ENCODE measurements around the gene COX6A1.

COX6A1 gene

DNA sequence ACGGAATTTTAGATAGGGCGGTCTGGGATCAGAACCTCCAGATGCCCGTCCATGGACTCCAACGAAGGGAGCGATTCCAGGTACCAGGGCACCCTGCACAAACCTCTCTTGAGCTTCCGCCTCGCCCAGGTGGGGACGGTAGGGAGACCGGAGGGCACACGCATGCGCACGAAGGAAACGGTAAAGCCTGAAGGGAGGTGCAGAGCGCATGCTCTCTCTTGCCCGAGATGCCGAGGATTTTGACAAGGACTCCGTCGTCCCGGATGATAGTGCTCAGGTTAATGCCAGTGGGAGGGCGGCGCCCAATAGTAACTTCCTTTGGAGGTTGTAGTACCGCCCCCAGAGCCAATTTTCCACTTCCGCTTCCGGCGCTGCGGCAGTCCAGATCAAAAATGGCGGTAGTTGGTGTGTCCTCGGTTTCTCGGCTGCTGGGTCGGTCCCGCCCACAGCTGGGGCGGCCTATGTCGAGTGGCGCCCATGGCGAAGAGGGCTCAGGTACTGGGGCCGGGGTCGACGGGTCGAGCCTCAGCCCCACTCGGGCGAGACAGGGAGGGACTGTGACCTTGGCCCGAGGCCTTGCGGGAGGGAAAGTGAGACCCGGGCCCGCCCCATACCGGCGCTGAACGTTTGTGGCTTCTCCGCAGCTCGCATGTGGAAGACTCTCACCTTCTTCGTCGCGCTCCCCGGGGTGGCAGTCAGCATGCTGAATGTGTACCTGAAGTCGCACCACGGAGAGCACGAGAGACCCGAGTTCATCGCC lies at the start of gene COX6A1:
Gene COX6A1 (plus strand): TSS at position 379 of the 760 bp plus-strand sequence. CDS start 14 bp downstream, at position 393.
- peak; percentile 96 to 98 (median 97) for DNase-seq (ENCODE audit: low read depth in 2 of 3, low spot score in 1 of 3)

- DNase-seq (ENCODE audit: low read depth in 2 of 3, low spot score in 1 of 3) = no peak
Observed at GRCh38 chr12:120388691-120389481, 49.0 kb upstream of the COX6A1 start.

GRCh38 chr12:120390540-120391120 lies 47.3 kb upstream of the COX6A1 start:
- DNase-seq (ENCODE audit: low read depth in 2 of 3, low spot score in 1 of 3) = no peak

GRCh38 chr12:120394483-120395367 lies 43.2 kb upstream of the COX6A1 start:
- no peak for DNase-seq (ENCODE audit: low read depth in 2 of 3, low spot score in 1 of 3)

DNA sequence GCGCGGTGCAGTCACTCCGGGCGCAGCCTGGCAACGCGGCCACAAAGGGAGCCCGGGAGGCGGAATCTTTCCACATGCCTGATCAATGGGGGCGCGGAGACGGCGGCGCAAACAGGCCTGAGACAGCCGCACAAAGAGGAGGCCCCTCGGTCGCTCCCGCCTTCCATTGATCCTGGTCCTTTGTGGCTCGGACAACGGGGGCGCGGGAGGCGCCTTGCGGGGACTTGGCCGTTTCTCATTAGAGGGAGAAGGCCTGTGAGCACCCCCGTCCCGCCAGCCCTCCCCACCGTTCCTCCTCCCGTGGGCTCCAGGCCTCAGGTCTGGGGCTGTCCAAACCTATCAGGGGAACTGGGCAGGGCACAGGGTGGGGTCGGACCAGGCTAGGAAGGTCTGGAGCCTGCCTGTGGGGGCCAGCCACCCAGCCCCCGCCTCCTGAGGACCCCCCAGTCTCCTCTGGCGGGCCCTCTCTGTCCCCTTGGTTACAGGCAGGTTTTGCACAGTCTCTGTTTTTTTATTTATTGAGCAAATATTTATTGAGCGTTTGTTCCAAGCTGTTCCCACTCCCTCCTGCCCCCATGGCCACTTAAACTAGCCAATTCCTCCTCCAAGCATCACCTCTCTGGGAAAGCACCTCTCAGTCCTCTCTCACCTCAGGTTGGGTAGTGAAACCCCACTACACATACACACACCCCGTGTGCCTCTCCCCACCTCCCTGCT lies 39.9 kb upstream of the COX6A1 start:
- no peak for DNase-seq (ENCODE audit: low read depth in 2 of 3, low spot score in 1 of 3)

- DNase-seq (ENCODE audit: low read depth in 2 of 3, low spot score in 1 of 3) = peak in 1 of 3 donors; percentile 8
Observed at GRCh38 chr12:120399531-120399930, 38.4 kb upstream of the COX6A1 start.

- DNase-seq (ENCODE audit: low read depth in 2 of 3, low spot score in 1 of 3) = no peak
Observed at GRCh38 chr12:120402217-120402616, 35.7 kb upstream of the COX6A1 start.

DNA sequence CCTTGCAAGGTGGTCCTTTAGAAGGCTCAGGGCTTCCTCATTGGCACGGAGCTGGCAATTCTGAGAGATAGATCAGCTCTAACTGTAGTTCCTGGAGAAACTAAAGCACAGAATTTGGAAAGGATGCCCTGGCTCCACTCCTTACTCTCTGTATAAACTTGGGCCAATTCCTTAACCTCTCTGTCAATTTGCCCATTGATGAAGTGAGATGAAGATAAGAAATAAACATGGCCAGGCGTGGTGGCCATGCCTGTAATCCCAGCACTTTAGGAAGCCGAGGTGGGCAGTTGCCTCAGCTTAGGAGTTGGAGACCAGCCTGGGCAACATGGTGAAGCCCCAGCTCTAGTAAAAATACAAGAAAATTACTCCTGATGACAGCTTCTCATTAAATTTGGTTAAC lies 34.0 kb upstream of the COX6A1 start:
- no peak for DNase-seq (ENCODE audit: low read depth in 2 of 3, low spot score in 1 of 3)

DNA sequence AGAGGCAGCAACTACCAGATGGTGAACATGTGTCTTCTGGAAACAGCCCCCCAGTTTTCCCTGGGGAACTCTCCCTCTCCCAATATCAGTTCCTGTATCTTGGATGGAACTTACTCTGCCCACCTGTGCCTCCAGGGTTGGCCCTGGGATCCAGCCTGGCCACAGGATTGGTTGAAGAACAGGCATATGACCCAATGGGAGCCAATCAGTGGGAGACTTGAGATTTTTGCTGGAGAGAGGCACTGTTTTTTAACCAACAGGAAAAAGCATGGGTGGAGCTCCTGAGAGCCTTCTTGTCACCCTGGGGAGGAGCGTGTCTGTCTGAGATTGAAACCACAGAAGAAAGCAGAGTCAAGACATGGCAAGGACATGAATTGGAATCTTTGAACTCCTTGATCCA lies 33.6 kb upstream of the COX6A1 start:
- DNase-seq (ENCODE audit: low read depth in 2 of 3, low spot score in 1 of 3) = no peak

GRCh38 chr12:120406069-120406468 lies 31.8 kb upstream of the COX6A1 start:
- DNase-seq (ENCODE audit: low read depth in 2 of 3, low spot score in 1 of 3) = no peak

DNA sequence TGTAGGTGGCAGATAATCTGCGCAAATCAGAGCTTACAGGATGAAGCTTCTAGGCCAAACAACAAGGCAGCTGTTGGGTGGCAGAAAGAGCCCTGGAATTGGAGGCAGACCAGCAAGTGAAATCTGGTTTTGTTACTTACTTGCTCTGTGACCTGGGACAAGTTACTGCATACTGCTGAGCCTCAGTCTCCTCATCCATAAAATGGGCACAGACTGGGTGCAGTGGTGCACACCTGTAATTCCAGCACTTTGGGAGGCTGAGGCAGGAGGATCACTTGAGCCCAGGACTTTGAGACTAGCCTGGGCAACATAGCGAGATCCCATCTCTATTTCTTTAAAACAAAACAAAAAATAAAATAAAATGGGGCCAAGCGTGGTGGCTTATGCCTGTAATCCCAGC lies 31.4 kb upstream of the COX6A1 start:
- no peak for DNase-seq (ENCODE audit: low read depth in 2 of 3, low spot score in 1 of 3)

GRCh38 chr12:120408771-120409170 lies 29.1 kb upstream of the COX6A1 start:
- DNase-seq (ENCODE audit: low read depth in 2 of 3, low spot score in 1 of 3) = no peak

DNA sequence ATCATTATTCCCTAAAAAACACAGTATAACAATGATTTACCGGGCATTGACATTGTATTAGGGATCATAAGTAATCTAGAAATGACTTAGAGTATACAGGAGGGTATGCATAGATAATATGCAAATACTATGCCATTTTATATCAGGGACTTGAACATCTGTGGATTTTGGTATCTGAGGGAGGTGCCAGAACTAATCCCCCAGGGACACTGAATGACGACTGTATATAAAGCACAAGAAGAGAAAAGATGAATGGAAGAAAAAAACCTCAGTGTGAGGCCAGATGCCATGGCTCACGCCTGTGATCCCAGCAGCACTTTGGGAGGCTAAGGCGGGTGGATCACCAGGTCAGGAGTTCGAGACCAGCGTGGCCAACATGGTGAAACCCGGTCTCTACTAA lies 25.5 kb upstream of the COX6A1 start:
- no peak for DNase-seq (ENCODE audit: low read depth in 2 of 3, low spot score in 1 of 3)

GRCh38 chr12:120413901-120414695 lies 23.8 kb upstream of the COX6A1 start:
- no peak for DNase-seq (ENCODE audit: low read depth in 2 of 3, low spot score in 1 of 3)

DNA sequence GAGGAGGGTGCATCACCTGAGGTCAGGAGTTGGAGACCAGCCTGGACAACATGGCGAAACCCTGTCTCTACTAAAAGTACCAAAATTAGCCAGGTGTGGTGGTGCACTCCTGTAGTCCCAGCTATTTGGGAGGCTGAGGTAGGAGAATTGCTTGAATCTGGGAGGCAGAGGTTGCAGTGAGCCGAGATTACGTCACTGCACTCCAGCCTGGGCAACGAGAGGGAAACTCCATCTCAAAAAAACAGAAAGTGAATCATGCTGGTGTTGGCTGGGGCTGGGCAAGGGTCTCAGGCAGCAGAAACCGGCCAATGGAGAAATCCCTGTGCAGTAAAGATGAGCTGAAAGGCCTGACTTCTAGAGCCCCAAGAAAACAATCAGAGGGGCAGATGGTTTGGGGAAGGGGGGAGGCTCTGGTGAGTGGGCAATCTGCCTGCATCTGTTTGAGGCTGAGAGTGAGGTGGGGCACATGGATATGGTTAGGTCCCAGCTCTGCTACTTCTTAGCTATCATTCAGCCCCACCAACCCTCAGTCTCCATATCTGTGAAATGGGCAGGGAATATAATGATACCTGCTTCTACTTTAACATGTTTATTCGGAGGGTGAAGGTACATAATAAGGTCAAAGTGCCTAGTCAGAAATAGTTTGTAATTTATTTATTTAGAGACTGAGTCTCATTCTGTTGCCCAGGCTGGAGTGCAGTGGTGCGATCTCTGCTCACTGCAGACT lies 21.3 kb upstream of the COX6A1 start:
- no peak for DNase-seq (ENCODE audit: low read depth in 2 of 3, low spot score in 1 of 3)

DNA sequence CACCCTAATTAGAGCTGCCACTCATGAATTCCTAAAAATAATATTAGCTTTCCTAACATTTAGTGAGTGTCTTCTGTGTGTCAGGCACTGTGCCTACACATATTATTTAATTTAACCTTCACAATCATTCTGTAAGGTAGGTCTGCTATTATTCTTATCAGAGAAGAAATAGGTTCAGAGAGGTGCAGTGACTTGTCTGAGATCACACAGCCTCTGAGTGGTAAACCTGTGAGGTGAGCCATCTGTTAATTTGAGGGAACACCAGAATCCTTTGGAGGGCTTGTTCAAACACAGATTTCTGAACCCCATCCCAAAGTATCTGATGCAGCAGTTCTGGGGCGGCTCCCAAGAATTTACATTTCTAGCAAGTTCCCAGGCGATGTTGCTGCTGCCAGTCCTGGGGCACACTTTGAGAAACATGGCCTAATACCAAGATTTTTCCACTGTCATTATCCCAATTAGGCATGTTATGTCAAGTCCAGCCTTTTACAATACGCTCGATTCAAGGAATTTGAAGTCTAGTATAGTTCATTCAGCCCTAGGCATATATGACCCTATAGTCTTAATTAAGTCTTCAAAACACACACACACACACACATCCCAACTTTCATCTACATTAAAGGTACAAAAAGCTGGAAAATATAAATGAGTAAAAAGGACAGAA lies 19.9 kb upstream of the COX6A1 start:
- DNase-seq (ENCODE audit: low read depth in 2 of 3, low spot score in 1 of 3) = no peak

DNA sequence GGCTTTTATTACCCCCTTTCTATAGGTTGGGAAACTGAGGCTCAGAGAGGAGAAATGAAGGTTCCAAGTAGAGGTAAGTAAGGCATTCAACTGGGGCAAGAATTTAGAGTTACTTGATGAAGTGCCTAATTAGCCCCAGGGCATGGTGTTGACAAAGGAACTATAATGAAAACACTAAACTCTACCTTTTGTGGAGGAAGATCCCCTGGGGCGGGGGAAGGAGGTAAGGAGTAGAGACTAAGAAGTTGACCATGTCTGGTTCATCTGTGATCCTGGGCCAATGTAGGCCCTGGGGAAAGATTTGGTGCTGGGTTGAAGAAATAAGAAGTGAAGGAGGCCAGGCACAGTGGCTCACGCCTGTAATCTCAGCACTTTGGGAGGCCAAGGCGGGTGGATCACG lies 16.2 kb upstream of the COX6A1 start:
- no peak for DNase-seq (ENCODE audit: low read depth in 2 of 3, low spot score in 1 of 3)

DNA sequence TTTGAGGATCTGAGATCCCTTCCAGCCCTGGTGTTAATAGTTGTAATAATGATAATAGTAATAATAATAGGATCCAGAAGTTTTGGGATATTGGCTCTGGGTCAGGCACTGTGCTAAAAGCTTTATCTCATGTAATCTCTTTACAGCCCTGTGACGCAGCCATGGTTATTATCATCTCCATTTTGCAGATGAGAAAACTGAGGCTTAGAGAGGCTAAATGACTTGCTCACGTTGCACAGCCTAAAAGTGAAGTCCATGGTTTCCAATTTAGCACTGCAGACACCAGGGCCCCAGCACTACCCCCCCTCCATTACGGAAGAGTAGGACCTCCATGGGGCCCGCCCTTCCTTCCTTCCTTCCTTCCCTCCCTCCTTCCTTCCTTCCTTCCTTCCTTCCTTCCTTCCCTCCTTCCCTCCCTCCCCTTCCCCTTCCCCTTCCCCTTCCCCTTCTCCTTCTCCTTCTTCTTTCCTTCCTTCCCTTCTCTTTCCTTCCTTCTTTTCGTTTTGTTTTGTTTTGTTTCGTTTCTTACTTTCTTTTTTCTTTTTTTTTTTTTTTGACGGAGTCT lies 14.9 kb upstream of the COX6A1 start:
- no peak for DNase-seq (ENCODE audit: low read depth in 2 of 3, low spot score in 1 of 3)

Data from stimulated activated CD4-positive, alpha-beta T cell treated with anti-CD3 and anti-CD28 coated beads, Interleukin-12 subunit alpha, Interleukin-12 subunit beta, amount 100 ng/mL, for 48 hours (primary cell).